ENCODE data around the gene RAD51B.

RAD51B gene

DNA sequence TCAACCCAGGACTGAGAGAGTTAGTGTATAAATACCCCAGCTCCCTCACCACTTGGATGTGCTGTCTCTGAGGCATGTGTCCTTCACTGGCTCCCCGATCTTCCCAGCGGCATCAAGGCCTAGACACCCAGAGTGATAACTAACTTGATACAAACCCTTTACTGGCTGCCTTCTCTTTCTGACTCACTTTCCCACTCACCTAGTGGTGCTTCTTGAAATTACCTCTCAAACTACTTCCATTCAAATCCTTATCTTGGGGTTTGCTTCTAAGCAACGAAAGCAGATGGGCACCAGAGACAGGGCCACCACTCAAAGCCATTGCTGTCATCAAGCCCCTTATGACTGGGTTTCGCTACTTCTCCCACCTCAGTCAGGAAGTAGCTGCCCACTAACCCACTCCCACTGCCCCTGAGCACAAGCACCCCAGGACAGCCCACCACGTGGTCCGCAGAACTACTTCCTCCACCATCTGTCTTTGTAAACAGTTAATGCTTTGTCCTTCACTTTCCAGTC lies 956.1 kb downstream of the RAD51B start:
- H3K9ac ChIP-seq: no peak overlapping the region
- no peaks in the 10 kb centered on the region for H3K9me3 ChIP-seq (ENCODE audit: control insufficient read depth, low read length)
- H3K4me2 ChIP-seq (ENCODE audit: low read length): no peak overlapping the region
- H3K79me2 ChIP-seq: no peaks in the 10 kb centered on the region
- no peaks in the 10 kb centered on the region for H3K4me1 ChIP-seq
- no peak overlapping the region for H3K27ac ChIP-seq
- no peaks in the 10 kb centered on the region for H3K27me3 ChIP-seq (ENCODE audit: control insufficient read depth, insufficient read depth, low read length)
- TF ChIP-seq, protein P1, sequence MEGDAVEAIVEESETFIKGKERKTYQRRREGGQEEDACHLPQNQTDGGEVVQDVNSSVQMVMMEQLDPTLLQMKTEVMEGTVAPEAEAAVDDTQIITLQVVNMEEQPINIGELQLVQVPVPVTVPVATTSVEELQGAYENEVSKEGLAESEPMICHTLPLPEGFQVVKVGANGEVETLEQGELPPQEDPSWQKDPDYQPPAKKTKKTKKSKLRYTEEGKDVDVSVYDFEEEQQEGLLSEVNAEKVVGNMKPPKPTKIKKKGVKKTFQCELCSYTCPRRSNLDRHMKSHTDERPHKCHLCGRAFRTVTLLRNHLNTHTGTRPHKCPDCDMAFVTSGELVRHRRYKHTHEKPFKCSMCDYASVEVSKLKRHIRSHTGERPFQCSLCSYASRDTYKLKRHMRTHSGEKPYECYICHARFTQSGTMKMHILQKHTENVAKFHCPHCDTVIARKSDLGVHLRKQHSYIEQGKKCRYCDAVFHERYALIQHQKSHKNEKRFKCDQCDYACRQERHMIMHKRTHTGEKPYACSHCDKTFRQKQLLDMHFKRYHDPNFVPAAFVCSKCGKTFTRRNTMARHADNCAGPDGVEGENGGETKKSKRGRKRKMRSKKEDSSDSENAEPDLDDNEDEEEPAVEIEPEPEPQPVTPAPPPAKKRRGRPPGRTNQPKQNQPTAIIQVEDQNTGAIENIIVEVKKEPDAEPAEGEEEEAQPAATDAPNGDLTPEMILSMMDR (IDR thresholded peaks at IDR 0.05): no peak
- no peaks in the 10 kb centered on the region for H3K36me3 ChIP-seq (ENCODE audit: control insufficient read depth, insufficient read depth, low read length)
- H2AFZ ChIP-seq: no peak overlapping the region
- no peak overlapping the region for H3K4me3 ChIP-seq (ENCODE audit: low read depth, low read length)

DNA sequence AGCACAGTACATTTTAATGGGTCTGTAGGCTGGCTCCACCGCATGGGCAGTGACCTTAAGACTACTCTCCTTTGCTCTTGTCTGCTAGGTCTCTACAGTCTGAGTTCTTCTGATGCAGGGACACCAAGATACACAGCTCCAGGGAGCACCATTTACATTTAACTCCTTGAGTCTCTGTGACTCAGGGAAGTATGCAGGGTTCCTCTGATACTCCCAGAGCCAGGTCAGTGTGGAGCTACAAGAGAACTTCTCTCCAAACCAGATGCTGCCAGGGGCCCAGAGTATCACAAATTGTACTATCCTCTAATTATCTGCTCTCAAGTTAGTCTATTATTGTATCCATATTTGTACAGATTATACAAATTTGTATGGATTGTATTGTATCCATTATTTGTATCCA lies 958.1 kb downstream of the RAD51B start:
- Histone ChIP-seq H3K4me1 (peaks cover 7% of the 10 kb centered on the region), H2AFZ (no peak overlapping the region), H3K9me3 (ENCODE audit: control insufficient read depth, low read length) (no peaks in the 10 kb centered on the region), H3K79me2 (no peaks in the 10 kb centered on the region), H3K4me2 (ENCODE audit: low read length) (no peak overlapping the region), H3K4me3 (ENCODE audit: low read depth, low read length) (no peak overlapping the region), H3K36me3 (ENCODE audit: control insufficient read depth, insufficient read depth, low read length) (no peaks in the 10 kb centered on the region), H3K9ac (no peak overlapping the region), H3K27ac (no peak overlapping the region), H3K27me3 (ENCODE audit: control insufficient read depth, insufficient read depth, low read length) (no peaks in the 10 kb centered on the region)
- TF ChIP-seq, protein P1 (IDR thresholded peaks at IDR 0.05): no peak

Measured in parathyroid adenoma (tissue), 2 donors.